Smooth muscle cell (in vitro differentiated cells): Measurements from ENCODE around the gene RYR1. TPM values are rescaled to one million over a fixed set of nuclear protein-coding genes. Genes with fewer than 3 reads are reported as not detected.

ENCODE experiments used
- DNase-seq: peaks from one replicate; lab custom pipeline; 2025; ENCODE audit not compliant: unreplicated experiment; lab: John Stamatoyannopoulos, UW
- H2AFZ ChIP-seq: fragments of 200-600 bp; sonication (generic); 2 replicates; pipeline ENCODE4 v1.6.0; 2016; ENCODE audit warnings: antibody characterized with exemption, low read depth, mild to moderate bottlenecking
- H3F3A ChIP-seq: fragments of 200-600 bp; sonication (generic); 2 replicates; pipeline ENCODE4 v1.6.0; 2017; ENCODE audit warnings: antibody characterized with exemption, low read depth
- H3K27ac ChIP-seq: fragments of 200-600 bp; sonication (generic); 2 replicates; pipeline ENCODE4 v1.5.1; 2016; ENCODE audit warnings: low read depth, mild to moderate bottlenecking
- H3K27me3 ChIP-seq: fragments of 200-600 bp; sonication (generic); 2 replicates; pipeline ENCODE4 v1.6.1; 2016; ENCODE audit warnings: low read depth, mild to moderate bottlenecking
- H3K36me3 ChIP-seq: fragments of 200-600 bp; sonication (generic); 2 replicates; pipeline ENCODE4 v1.5.1; 2016; ENCODE audit warnings: low read depth
- H3K4me1 ChIP-seq: fragments of 200-600 bp; sonication (generic); 2 replicates; pipeline ENCODE4 v1.5.1; 2016; ENCODE audit warnings: low read depth
- H3K4me2 ChIP-seq: fragments of 200-600 bp; sonication (generic); 2 replicates; pipeline ENCODE4 v1.6.0; 2016; ENCODE audit warnings: mild to moderate bottlenecking
- H3K4me3 ChIP-seq: fragments of 200-600 bp; sonication (generic); 2 replicates; pipeline ENCODE4 v1.5.1; 2016; ENCODE audit warnings: mild to moderate bottlenecking
- H3K79me2 ChIP-seq: fragments of 200-600 bp; sonication (generic); 2 replicates; pipeline ENCODE4 v1.6.0; 2016; ENCODE audit warnings: low read depth, mild to moderate bottlenecking
- H3K9ac ChIP-seq: fragments of 200-600 bp; sonication (generic); 2 replicates; pipeline ENCODE4 v1.6.0; 2016; ENCODE audit warnings: low read depth
- H3K9me3 ChIP-seq: fragments of 200-600 bp; sonication (generic); replicated peaks from 2 replicates; pipeline ENCODE4 v1.5.1; 2016; ENCODE audit warnings: low read depth
- H4K20me1 ChIP-seq: fragments of 200-600 bp; sonication (generic); 2 replicates; pipeline ENCODE4 v1.6.0; 2016; ENCODE audit warnings: low read depth
- CTCF ChIP-seq: fragments of 200-600 bp; sonication (generic); IDR thresholded peaks from 2 replicates; pipeline ENCODE4 v1.5.1; 2017; ENCODE audit warnings: borderline replicate concordance, mild to moderate bottlenecking, antibody characterized with exemption; ENCODE audit not compliant: insufficient read depth, poor library complexity, severe bottlenecking
- WGBS: methylation state at CpG from one replicate; pipeline ENCODE4 v1.1.7; 2016; ENCODE audit warnings: low lambda C conversion rate; 5-methylcytosine and 5-hydroxymethylcytosine counted together
- polyA plus RNA-seq: library from polyadenylated mRNA; unstranded; fragments of >200 nt; fragmentation: Nextera tagmentation; extraction: Ambion mirVana; gene quantifications from 2 replicates; pipeline ENCODE4 v1.2.1, GENCODE V29; 2016
- total RNA-seq: library from RNA; depleted of rRNA; stranded (reverse); fragments of >200 nt; gene quantifications from 2 replicates; pipeline ENCODE4 v1.2.3, GENCODE V29; 2014

RYR1 gene
- total and polyA plus RNA-seq, 2 experiments from 2014 or later = 0.31 to 0.95 TPM

DNA sequence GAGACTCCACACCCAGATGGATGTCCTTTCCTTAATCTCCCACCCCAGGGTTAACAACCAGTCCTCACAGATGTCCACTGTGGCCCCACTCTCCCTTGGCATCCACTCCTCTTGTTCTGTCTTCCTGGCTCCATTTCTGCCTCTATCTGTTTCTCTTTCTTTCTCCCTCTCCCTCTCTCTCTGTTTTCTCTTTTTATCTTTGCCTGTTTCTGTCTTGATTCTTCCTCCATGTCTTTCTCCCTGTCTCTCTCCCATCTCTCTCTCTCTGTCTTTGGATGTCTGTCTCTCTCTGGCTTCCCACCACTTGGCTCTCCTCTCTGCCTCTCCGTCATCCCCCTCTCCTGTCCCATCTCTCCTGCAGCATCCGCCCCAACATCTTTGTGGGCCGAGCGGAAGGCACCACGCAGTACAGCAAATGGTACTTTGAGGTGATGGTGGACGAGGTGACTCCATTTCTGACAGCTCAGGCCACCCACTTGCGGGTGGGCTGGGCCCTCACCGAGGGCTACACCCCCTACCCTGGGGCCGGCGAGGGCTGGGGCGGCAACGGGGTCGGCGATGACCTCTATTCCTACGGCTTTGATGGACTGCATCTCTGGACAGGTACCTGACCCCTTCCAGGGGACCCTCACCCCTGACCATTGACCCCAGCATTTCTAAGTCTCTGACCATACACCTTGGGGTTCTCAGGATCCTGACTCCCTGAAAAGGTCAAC lies 24.4 kb downstream of the RYR1 start:
- H3K79me2 ChIP-seq = no peaks in the 10 kb centered on the region
- H3K27me3 ChIP-seq = no peaks in the 10 kb centered on the region
- no peak for DNase-seq
- no peak overlapping the region for H2AFZ ChIP-seq
- H3F3A ChIP-seq = no peaks in the 10 kb centered on the region
- H3K27ac ChIP-seq = no peak overlapping the region
- no peak for TF ChIP-seq CTCF
- H3K4me2 ChIP-seq = no peak overlapping the region
- WGBS = 94% methylated on average over 11 of the region's 15 CpGs
- no peak overlapping the region for H3K4me3 ChIP-seq
- no peaks in the 10 kb centered on the region for H3K36me3 ChIP-seq
- no peak overlapping the region for H3K9ac ChIP-seq
- no peaks in the 10 kb centered on the region for H3K9me3 ChIP-seq
- no peaks in the 10 kb centered on the region for H4K20me1 ChIP-seq
- no peaks in the 10 kb centered on the region for H3K4me1 ChIP-seq

DNA sequence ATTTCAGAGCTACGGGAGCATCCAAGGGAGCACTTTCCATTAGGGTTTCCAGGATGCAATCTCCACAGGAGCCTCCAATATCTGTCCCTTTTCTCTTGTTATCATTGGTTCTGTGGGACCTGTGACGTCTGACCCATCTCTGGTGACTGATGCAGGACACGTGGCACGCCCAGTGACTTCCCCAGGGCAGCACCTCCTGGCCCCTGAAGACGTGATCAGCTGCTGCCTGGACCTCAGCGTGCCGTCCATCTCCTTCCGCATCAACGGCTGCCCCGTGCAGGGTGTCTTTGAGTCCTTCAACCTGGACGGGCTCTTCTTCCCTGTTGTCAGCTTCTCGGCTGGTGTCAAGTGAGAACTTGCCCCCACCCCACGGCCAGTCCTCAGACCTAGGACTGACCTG lies 25.5 kb downstream of the RYR1 start:
- DNase-seq = no peak
- Histone ChIP-seq H2AFZ (no peak overlapping the region), H3K4me2 (no peak overlapping the region), H3K27ac (no peak overlapping the region), H3K9ac (no peak overlapping the region), H3K27me3 (no peaks in the 10 kb centered on the region), H3K79me2 (no peaks in the 10 kb centered on the region), H3F3A (no peaks in the 10 kb centered on the region), H3K36me3 (no peaks in the 10 kb centered on the region), H4K20me1 (no peaks in the 10 kb centered on the region), H3K4me3 (no peak overlapping the region), H3K4me1 (no peaks in the 10 kb centered on the region), H3K9me3 (no peaks in the 10 kb centered on the region)
- TF ChIP-seq CTCF = no peak
- WGBS = 94% methylated on average over 13 of the region's 13 CpGs

GRCh38 chr19:38463365-38463764 lies 29.9 kb downstream of the RYR1 start:
- DNase-seq = no peak
- Histone ChIP-seq H3K36me3 (no peaks in the 10 kb centered on the region), H3K4me1 (no peaks in the 10 kb centered on the region), H3F3A (no peaks in the 10 kb centered on the region), H3K27ac (no peak overlapping the region), H3K4me2 (no peak overlapping the region), H3K27me3 (no peaks in the 10 kb centered on the region), H3K79me2 (no peaks in the 10 kb centered on the region), H3K4me3 (no peak overlapping the region), H3K9me3 (no peaks in the 10 kb centered on the region), H2AFZ (no peak overlapping the region), H3K9ac (no peak overlapping the region), H4K20me1 (no peaks in the 10 kb centered on the region)
- WGBS = 96% methylated on average over 17 of the region's 18 CpGs
- TF ChIP-seq CTCF = no peak

GRCh38 chr19:38464421-38465082 lies 31.1 kb downstream of the RYR1 start:
- Histone ChIP-seq H3K9me3 (no peaks in the 10 kb centered on the region), H3K4me2 (no peak overlapping the region), H3K27me3 (no peaks in the 10 kb centered on the region), H3K79me2 (no peaks in the 10 kb centered on the region), H3K4me3 (no peak overlapping the region), H3K36me3 (no peaks in the 10 kb centered on the region), H4K20me1 (no peaks in the 10 kb centered on the region), H3F3A (no peaks in the 10 kb centered on the region), H2AFZ (no peak overlapping the region), H3K4me1 (no peaks in the 10 kb centered on the region), H3K9ac (no peak overlapping the region), H3K27ac (no peak overlapping the region)
- no peak for DNase-seq
- TF ChIP-seq CTCF = no peak
- 77% methylated on average over 15 of the region's 15 CpGs for WGBS
